Measurements from ENCODE around the gene SNRPA.

Gene SNRPA

GRCh38 chr19:40804783-40805242 lies 53.8 kb downstream of the SNRPA start:
- H3K9ac ChIP-seq (ENCODE audit: low read length): no peak overlapping the region
- H3K79me2 ChIP-seq (ENCODE audit: low read length): peaks cover 73% of the 10 kb centered on the region
- no peak overlapping the region for H2AFZ ChIP-seq (ENCODE audit: low read depth, low read length)
- no peaks in the 10 kb centered on the region for H3K9me3 ChIP-seq (ENCODE audit: insufficient read depth, low read length)
- H3K27me3 ChIP-seq (ENCODE audit: low read depth, low read length): no peaks in the 10 kb centered on the region
- peaks cover 78% of the 10 kb centered on the region for H3K36me3 ChIP-seq (replicated peaks; ENCODE audit: low read depth, low read length)
- TF ChIP-seq CTCF (IDR thresholded peaks at IDR 0.05; ENCODE audit: low read depth, low read length): peak; percentile 22
- TF ChIP-seq EZH2phosphoT487 (IDR thresholded peaks at IDR 0.05; ENCODE audit: low read depth): no peak
- peaks cover 93% of the 10 kb centered on the region for H4K20me1 ChIP-seq (ENCODE audit: insufficient read depth, low read length)
- peak overlapping the region; percentile 61; the same call in 1 of the 2 replicates for H3K27ac ChIP-seq (ENCODE audit: low read length)
- H3K4me1 ChIP-seq (ENCODE audit: low read length): peaks cover 54% of the 10 kb centered on the region
- H3K4me3 ChIP-seq (ENCODE audit: low read length): no peak overlapping the region
- no peak overlapping the region for H3K4me2 ChIP-seq (ENCODE audit: low read length)

GRCh38 chr19:40805258-40805868 lies 54.4 kb downstream of the SNRPA start:
- Histone ChIP-seq H3K4me2 (ENCODE audit: low read length) (no peak overlapping the region), H3K4me3 (ENCODE audit: low read length) (no peak overlapping the region), H4K20me1 (ENCODE audit: insufficient read depth, low read length) (peaks cover 92% of the 10 kb centered on the region), H3K9me3 (ENCODE audit: insufficient read depth, low read length) (no peaks in the 10 kb centered on the region), H3K79me2 (ENCODE audit: low read length) (peaks cover 68% of the 10 kb centered on the region), H3K9ac (ENCODE audit: low read length) (no peak overlapping the region), H3K4me1 (ENCODE audit: low read length) (peaks cover 49% of the 10 kb centered on the region), H2AFZ (ENCODE audit: low read depth, low read length) (no peak overlapping the region), H3K27ac (ENCODE audit: low read length) (no peak overlapping the region), H3K36me3 (replicated peaks; ENCODE audit: low read depth, low read length) (peaks cover 80% of the 10 kb centered on the region), H3K27me3 (ENCODE audit: low read depth, low read length) (no peaks in the 10 kb centered on the region)
- TF ChIP-seq EZH2phosphoT487 (IDR thresholded peaks at IDR 0.05; ENCODE audit: low read depth): no peak

GRCh38 chr19:40806423-40807146 lies 55.6 kb downstream of the SNRPA start:
- Histone ChIP-seq H3K79me2 (ENCODE audit: low read length) (peaks cover 55% of the 10 kb centered on the region), H3K27ac (ENCODE audit: low read length) (no peak overlapping the region), H3K4me1 (ENCODE audit: low read length) (peaks cover 38% of the 10 kb centered on the region), H3K36me3 (replicated peaks; ENCODE audit: low read depth, low read length) (peaks cover 69% of the 10 kb centered on the region), H3K4me3 (ENCODE audit: low read length) (no peak overlapping the region), H3K9ac (ENCODE audit: low read length) (no peak overlapping the region), H2AFZ (ENCODE audit: low read depth, low read length) (no peak overlapping the region), H3K4me2 (ENCODE audit: low read length) (no peak overlapping the region), H3K9me3 (ENCODE audit: insufficient read depth, low read length) (no peaks in the 10 kb centered on the region), H4K20me1 (ENCODE audit: insufficient read depth, low read length) (peaks cover 81% of the 10 kb centered on the region), H3K27me3 (ENCODE audit: low read depth, low read length) (no peaks in the 10 kb centered on the region)
- TF ChIP-seq CTCF (IDR thresholded peaks at IDR 0.05; ENCODE audit: low read depth, low read length) (peak; percentile 76), EZH2phosphoT487 (IDR thresholded peaks at IDR 0.05; ENCODE audit: low read depth) (no peak)

GRCh38 chr19:40807147-40808020 lies 56.4 kb downstream of the SNRPA start:
- no peak overlapping the region for H3K4me3 ChIP-seq (ENCODE audit: low read length)
- H3K27ac ChIP-seq (ENCODE audit: low read length): no peak overlapping the region
- no peak overlapping the region for H2AFZ ChIP-seq (ENCODE audit: low read depth, low read length)
- peaks cover 30% of the 10 kb centered on the region for H3K4me1 ChIP-seq (ENCODE audit: low read length)
- H3K9me3 ChIP-seq (ENCODE audit: insufficient read depth, low read length): no peaks in the 10 kb centered on the region
- H4K20me1 ChIP-seq (ENCODE audit: insufficient read depth, low read length): peaks cover 73% of the 10 kb centered on the region
- no peaks in the 10 kb centered on the region for H3K27me3 ChIP-seq (ENCODE audit: low read depth, low read length)
- H3K9ac ChIP-seq (ENCODE audit: low read length): no peak overlapping the region
- TF ChIP-seq EZH2phosphoT487 (IDR thresholded peaks at IDR 0.05; ENCODE audit: low read depth) (no peak), CTCF (IDR thresholded peaks at IDR 0.05; ENCODE audit: low read depth, low read length) (peak; percentile 39)
- peaks cover 48% of the 10 kb centered on the region for H3K79me2 ChIP-seq (ENCODE audit: low read length)
- H3K36me3 ChIP-seq (replicated peaks; ENCODE audit: low read depth, low read length): peaks cover 62% of the 10 kb centered on the region
- H3K4me2 ChIP-seq (ENCODE audit: low read length): no peak overlapping the region

All from OCI-LY3 (cell line).